GM23338 (cell line): ENCODE measurements around the gene ACADVL. TPM values are rescaled to one million over a fixed set of nuclear protein-coding genes. Genes with fewer than 3 reads are reported as not detected.

Source experiments
- ATAC-seq: fragments of 200-7000 bp; cut with Tn5 transposase; 3 replicates; pipeline ENCODE4 v1.9.1; 2020
- DNase-seq: peaks from one replicate; pipeline ENCODE4 v3.0.0-alpha.2; 2015; ENCODE audit warnings: low spot score
- H2AFZ ChIP-seq: fragments of 200-600 bp; sonication (generic); 2 replicates; pipeline ENCODE4 v1.8.0; 2016; ENCODE audit warnings: antibody characterized with exemption, mild to moderate bottlenecking, moderate library complexity
- H3F3A ChIP-seq: fragments of 200-600 bp; sonication (generic); replicated peaks from 2 replicates; pipeline ENCODE4 v1.8.0; 2017; ENCODE audit warnings: antibody characterized with exemption, mixed run types, low read depth
- H3K27ac ChIP-seq: fragments of 200-600 bp; sonication (generic); 2 replicates; pipeline ENCODE4 v1.6.1; 2016; ENCODE audit warnings: low read depth
- H3K27me3 ChIP-seq: fragments of 200-600 bp; sonication (generic); 2 replicates; pipeline ENCODE4 v1.8.0; 2016; ENCODE audit warnings: mild to moderate bottlenecking, mixed run types, moderate library complexity; ENCODE audit not compliant: insufficient read depth
- H3K36me3 ChIP-seq: fragments of 200-600 bp; sonication (generic); 2 replicates; pipeline ENCODE4 v1.8.0; 2016; ENCODE audit warnings: mild to moderate bottlenecking; ENCODE audit not compliant: insufficient read depth
- H3K4me1 ChIP-seq: fragments of 200-600 bp; sonication (generic); 2 replicates; pipeline ENCODE4 v1.8.0; 2016; ENCODE audit warnings: mild to moderate bottlenecking, moderate library complexity; ENCODE audit not compliant: insufficient read depth
- H3K4me2 ChIP-seq: fragments of 200-600 bp; sonication (generic); 2 replicates; pipeline ENCODE4 v1.7.1; 2017; ENCODE audit warnings: mixed run types
- H3K4me3 ChIP-seq: fragments of 200-600 bp; sonication (generic); 2 replicates; pipeline ENCODE4 v1.6.1; 2016; ENCODE audit warnings: mixed run types
- H3K79me2 ChIP-seq: fragments of 200-600 bp; sonication (generic); replicated peaks from 2 replicates; pipeline ENCODE4 v1.8.0; 2017; ENCODE audit warnings: mild to moderate bottlenecking; ENCODE audit not compliant: insufficient read depth
- H3K9me2 ChIP-seq: fragments of 200-600 bp; sonication (generic); 2 replicates; pipeline ENCODE4 v1.8.0; 2017; ENCODE audit not compliant: insufficient read depth
- H4K20me1 ChIP-seq: fragments of 200-600 bp; sonication (generic); replicated peaks from 2 replicates; pipeline ENCODE4 v1.8.0; 2017; ENCODE audit warnings: mild to moderate bottlenecking; ENCODE audit not compliant: insufficient read depth
- H3K27ac Mint-ChIP-seq: 2 replicates; pipeline ENCODE4 v1.8.0; 2020; ENCODE audit warnings: inconsistent platforms, mild to moderate bottlenecking, moderate library complexity, mixed read lengths
- H3K27me3 Mint-ChIP-seq: 3 replicates; pipeline ENCODE4 v1.8.0; 2022; ENCODE audit warnings: low read depth, mild to moderate bottlenecking, moderate library complexity, mixed read lengths, inconsistent platforms; ENCODE audit not compliant: insufficient read depth, poor library complexity
- H3K36me3 Mint-ChIP-seq: 3 replicates; pipeline ENCODE4 v1.8.0; 2021; ENCODE audit warnings: low read depth, mild to moderate bottlenecking, inconsistent platforms, moderate library complexity, mixed read lengths
- H3K4me1 Mint-ChIP-seq: 3 replicates; pipeline ENCODE4 v1.8.0; 2020; ENCODE audit warnings: mild to moderate bottlenecking, inconsistent platforms, mixed read lengths
- H3K4me3 Mint-ChIP-seq: 3 replicates; pipeline ENCODE4 v1.8.0; 2021; ENCODE audit warnings: moderate library complexity, mild to moderate bottlenecking, inconsistent platforms, mixed read lengths
- H3K9me3 Mint-ChIP-seq: 3 replicates; pipeline ENCODE4 v1.8.0; 2020; ENCODE audit warnings: moderate library complexity, mild to moderate bottlenecking, inconsistent platforms, mixed read lengths
- CTCF ChIP-seq, 2 experiments: fragments of 200-600 bp in 1 of 2; sonication (generic) in 1 of 2; conservative IDR thresholded peaks; 2 replicates each; pipeline versions ENCODE4 v1.5.1 to v1.6.1; 2016 to 2017; ENCODE audit warnings: antibody characterized with exemption in 2 of 2, low read depth in 2 of 2, mild to moderate bottlenecking in 2 of 2, moderate library complexity in 1 of 2
- ETS1 ChIP-seq: IDR thresholded peaks from 2 replicates; pipeline ENCODE4 v1.6.1; 2016; ENCODE audit warnings: antibody characterized with exemption
- EZH2 ChIP-seq: fragments of 200-600 bp; sonication (generic); IDR thresholded peaks from one replicate; pipeline ENCODE4 v1.8.0; 2017; ENCODE audit warnings: antibody characterized with exemption, mild to moderate bottlenecking, low read depth; ENCODE audit not compliant: unreplicated experiment
- NANOG ChIP-seq: IDR thresholded peaks from 2 replicates; pipeline ENCODE4 v1.6.1; 2016; ENCODE audit warnings: antibody characterized with exemption, borderline replicate concordance
- REST ChIP-seq: IDR thresholded peaks from one replicate; pipeline ENCODE4 v1.6.1; 2018; ENCODE audit warnings: antibody characterized with exemption; ENCODE audit not compliant: unreplicated experiment
- ZNF114 ChIP-seq: fragments of 250-450 bp; sonication (Bioruptor Pico); IDR thresholded peaks from 2 replicates; pipeline ENCODE4 v1.5.0; 2020; ENCODE audit warnings: mild to moderate bottlenecking, moderate library complexity
- ZNF462 ChIP-seq: fragments of 250-450 bp; sonication (Bioruptor Pico); IDR thresholded peaks from 2 replicates; pipeline ENCODE4 v1.5.0; 2020; ENCODE audit warnings: mild to moderate bottlenecking, moderate library complexity
- polyA plus RNA-seq: library from polyadenylated mRNA; unstranded; fragments of >200 nt; fragmentation: Nextera tagmentation; extraction: Ambion mirVana; gene quantifications from 2 replicates; pipeline ENCODE4 v1.2.1, GENCODE V29; 2016
- total RNA-seq: library from RNA; depleted of rRNA; stranded (reverse); fragments of >200 nt; shearing (Covaris generic); gene quantifications from 2 replicates; pipeline ENCODE4 v1.2.3, GENCODE V29; 2014

ACADVL gene
- total and polyA plus RNA-seq, 2 experiments from 2014 or later, result 152 to 156 TPM

GRCh38 chr17:7232114-7232513, 12.4 kb downstream of the ACADVL start (continued):
- no peak for TF ChIP-seq ZNF462 (CRISPR knock-in tag)

- Mint-ChIP-seq H3K27me3 (peaks cover 15% of the 10 kb centered on the region), H3K4me3 (peak overlapping the region; percentile 100), H3K27ac (peak overlapping the region; percentile 97), H3K36me3 (peaks cover 59% of the 10 kb centered on the region), H3K9me3 (peaks cover 3% of the 10 kb centered on the region; the same call in 2 of the 3 replicates), H3K4me1 (peaks cover 26% of the 10 kb centered on the region)
- Histone ChIP-seq H3K9me2 (no peaks in the 10 kb centered on the region), H3F3A (peaks cover 36% of the 10 kb centered on the region), H3K4me2 (peak overlapping the region; percentile 97), H3K4me1 (peaks cover 21% of the 10 kb centered on the region), H3K27ac (peak overlapping the region; percentile 85), H4K20me1 (peaks cover 37% of the 10 kb centered on the region), H3K36me3 (peaks cover 11% of the 10 kb centered on the region), H3K79me2 (peaks cover 68% of the 10 kb centered on the region), H3K4me3 (peak overlapping the region; percentile 97), H2AFZ (peak overlapping the region; percentile 88), H3K27me3 (no peaks in the 10 kb centered on the region)
- ATAC-seq (peak; percentile 15), DNase-seq (no peak)
- TF ChIP-seq EZH2, result no peak
- TF ChIP-seq NANOG, result no peak
- TF ChIP-seq REST, result no peak
- TF ChIP-seq ETS1, result no peak
- no peak for TF ChIP-seq ZNF114 (CRISPR knock-in tag)
- TF ChIP-seq CTCF (conservative IDR thresholded peaks at IDR 0.05; ENCODE audit: low read depth in 2 of 2), result no peak
Measured at GRCh38 chr17:7233701-7234082, 14.0 kb downstream of the ACADVL start.
